ENCODE measurements around the gene SNUPN.

Gene SNUPN

GRCh38 chr15:75573648-75574384, 51.7 kb downstream of the SNUPN start:
- Histone ChIP-seq H4K20me1 (ENCODE audit: control insufficient read depth, insufficient read depth, low read depth, low read length) (peaks cover 11% of the 10 kb centered on the region), H3K4me2 (ENCODE audit: low read length) (no peak overlapping the region), H3K27ac (ENCODE audit: low read depth, low read length) (no peak overlapping the region), H3F3A (ENCODE audit: control insufficient read depth, insufficient read depth) (peaks cover 8% of the 10 kb centered on the region; the same call in 1 of the 2 replicates), H3K27me3 (ENCODE audit: control insufficient read depth, low read length) (no peaks in the 10 kb centered on the region), H3K36me3 (ENCODE audit: control insufficient read depth, low read length) (peaks cover 30% of the 10 kb centered on the region), H3K4me1 (ENCODE audit: control insufficient read depth, low read length) (peaks cover 22% of the 10 kb centered on the region), H3K9me3 (ENCODE audit: control insufficient read depth, insufficient read depth, low read length) (no peaks in the 10 kb centered on the region), H3K79me2 (ENCODE audit: control insufficient read depth, low read length) (peaks cover 94% of the 10 kb centered on the region), H3K4me3 (ENCODE audit: low read length) (no peak overlapping the region), H3K9me2 (replicated peaks; ENCODE audit: control insufficient read depth, low read length) (no peaks in the 10 kb centered on the region)
- no peak for TF ChIP-seq EZH2phosphoT487 (IDR thresholded peaks at IDR 0.05; ENCODE audit: borderline replicate concordance, low read length)
- no peak for TF ChIP-seq CTCF (IDR thresholded peaks at IDR 0.05; ENCODE audit: low read depth, low read length, poor library complexity, severe bottlenecking)

GRCh38 chr15:75570126-75570845, 55.2 kb downstream of the SNUPN start:
- Histone ChIP-seq H3K79me2 (ENCODE audit: control insufficient read depth, low read length) (peaks cover 96% of the 10 kb centered on the region), H3K9me2 (replicated peaks; ENCODE audit: control insufficient read depth, low read length) (no peaks in the 10 kb centered on the region), H3K4me1 (ENCODE audit: control insufficient read depth, low read length) (peaks cover 9% of the 10 kb centered on the region; the same call in 1 of the 2 replicates), H3K4me2 (ENCODE audit: low read length) (no peak overlapping the region), H3K27ac (ENCODE audit: low read depth, low read length) (no peak overlapping the region), H3K4me3 (ENCODE audit: low read length) (no peak overlapping the region), H3K27me3 (ENCODE audit: control insufficient read depth, low read length) (no peaks in the 10 kb centered on the region), H3K36me3 (ENCODE audit: control insufficient read depth, low read length) (peaks cover 28% of the 10 kb centered on the region), H3K9me3 (ENCODE audit: control insufficient read depth, insufficient read depth, low read length) (no peaks in the 10 kb centered on the region), H4K20me1 (ENCODE audit: control insufficient read depth, insufficient read depth, low read depth, low read length) (peaks cover 11% of the 10 kb centered on the region), H3F3A (ENCODE audit: control insufficient read depth, insufficient read depth) (0 out of 2 replicates have a peak, but pooled peaks cover 4% of the 10 kb centered on the region)
- TF ChIP-seq CTCF (IDR thresholded peaks at IDR 0.05; ENCODE audit: low read depth, low read length, poor library complexity, severe bottlenecking) (no peak), EZH2phosphoT487 (IDR thresholded peaks at IDR 0.05; ENCODE audit: borderline replicate concordance, low read length) (no peak)

GRCh38 chr15:75565062-75565970, 60.2 kb downstream of the SNUPN start:
- H3K27me3 ChIP-seq (ENCODE audit: control insufficient read depth, low read length): no peaks in the 10 kb centered on the region
- no peaks in the 10 kb centered on the region for H3K4me1 ChIP-seq (ENCODE audit: control insufficient read depth, low read length)
- H3K9me2 ChIP-seq (replicated peaks; ENCODE audit: control insufficient read depth, low read length): no peaks in the 10 kb centered on the region
- H3K4me2 ChIP-seq (ENCODE audit: low read length): no peak overlapping the region
- peaks cover 7% of the 10 kb centered on the region; the same call in 1 of the 2 replicates for H3K36me3 ChIP-seq (ENCODE audit: control insufficient read depth, low read length)
- H3K4me3 ChIP-seq (ENCODE audit: low read length): no peak overlapping the region
- no peak overlapping the region for H3K27ac ChIP-seq (ENCODE audit: low read depth, low read length)
- H4K20me1 ChIP-seq (ENCODE audit: control insufficient read depth, insufficient read depth, low read depth, low read length): no peaks in the 10 kb centered on the region; the same call in 1 of the 2 replicates
- H3K79me2 ChIP-seq (ENCODE audit: control insufficient read depth, low read length): peaks cover 81% of the 10 kb centered on the region
- no peaks in the 10 kb centered on the region for H3F3A ChIP-seq (ENCODE audit: control insufficient read depth, insufficient read depth)
- TF ChIP-seq EZH2phosphoT487 (IDR thresholded peaks at IDR 0.05; ENCODE audit: borderline replicate concordance, low read length) (no peak), CTCF (IDR thresholded peaks at IDR 0.05; ENCODE audit: low read depth, low read length, poor library complexity, severe bottlenecking) (no peak)
- H3K9me3 ChIP-seq (ENCODE audit: control insufficient read depth, insufficient read depth, low read length): no peaks in the 10 kb centered on the region
